WERI-Rb-1 (cell line): ENCODE measurements around the gene SYNRG.

Experiments used
- DNase-seq: peaks from one replicate; pipeline ENCODE4 v3.0.0-alpha.2; 2020
- H3K27ac ChIP-seq: fragments of 250-450 bp; sonication (Bioruptor Pico); 2 replicates; pipeline ENCODE4 v1.5.1; 2020; ENCODE audit warnings: mild to moderate bottlenecking, moderate library complexity
- H3K27me3 ChIP-seq: fragments of 250-450 bp; sonication (Bioruptor Pico); 2 replicates; pipeline ENCODE4 v1.5.1; 2021; ENCODE audit warnings: mild to moderate bottlenecking, low read depth, moderate library complexity; ENCODE audit not compliant: insufficient read depth, severe bottlenecking
- H3K36me3 ChIP-seq: fragments of 250-450 bp; sonication (Bioruptor Pico); 2 replicates; pipeline ENCODE4 v1.5.1; 2020; ENCODE audit warnings: mild to moderate bottlenecking, moderate library complexity
- H3K4me3 ChIP-seq: 2 replicates; pipeline ENCODE4 v1.5.1; 2011; ENCODE audit warnings: low read depth, mild to moderate bottlenecking, control low read depth, low read length
- H3K9me3 ChIP-seq: fragments of 250-450 bp; sonication (Bioruptor Pico); 2 replicates; pipeline ENCODE4 v1.5.1; 2021; ENCODE audit warnings: mild to moderate bottlenecking, moderate library complexity; ENCODE audit not compliant: severe bottlenecking
- TF ChIP-seq, protein P1 (sequence below): IDR thresholded peaks from 2 replicates; pipeline ENCODE4 v1.5.1; 2011; ENCODE audit warnings: low read depth, mild to moderate bottlenecking, control low read depth, inconsistent platforms, low read length

The SYNRG gene

GRCh38 chr17:37510056-37510455 lies 99.2 kb downstream of the SYNRG start:
- DNase-seq, result no peak
- H3K36me3 ChIP-seq, result peaks cover 29% of the 10 kb centered on the region
- no peaks in the 10 kb centered on the region for H3K9me3 ChIP-seq
- no peak overlapping the region for H3K4me3 ChIP-seq
- no peaks in the 10 kb centered on the region for H3K27me3 ChIP-seq
- TF ChIP-seq, protein P1, sequence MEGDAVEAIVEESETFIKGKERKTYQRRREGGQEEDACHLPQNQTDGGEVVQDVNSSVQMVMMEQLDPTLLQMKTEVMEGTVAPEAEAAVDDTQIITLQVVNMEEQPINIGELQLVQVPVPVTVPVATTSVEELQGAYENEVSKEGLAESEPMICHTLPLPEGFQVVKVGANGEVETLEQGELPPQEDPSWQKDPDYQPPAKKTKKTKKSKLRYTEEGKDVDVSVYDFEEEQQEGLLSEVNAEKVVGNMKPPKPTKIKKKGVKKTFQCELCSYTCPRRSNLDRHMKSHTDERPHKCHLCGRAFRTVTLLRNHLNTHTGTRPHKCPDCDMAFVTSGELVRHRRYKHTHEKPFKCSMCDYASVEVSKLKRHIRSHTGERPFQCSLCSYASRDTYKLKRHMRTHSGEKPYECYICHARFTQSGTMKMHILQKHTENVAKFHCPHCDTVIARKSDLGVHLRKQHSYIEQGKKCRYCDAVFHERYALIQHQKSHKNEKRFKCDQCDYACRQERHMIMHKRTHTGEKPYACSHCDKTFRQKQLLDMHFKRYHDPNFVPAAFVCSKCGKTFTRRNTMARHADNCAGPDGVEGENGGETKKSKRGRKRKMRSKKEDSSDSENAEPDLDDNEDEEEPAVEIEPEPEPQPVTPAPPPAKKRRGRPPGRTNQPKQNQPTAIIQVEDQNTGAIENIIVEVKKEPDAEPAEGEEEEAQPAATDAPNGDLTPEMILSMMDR, result no peak
- H3K27ac ChIP-seq, result no peak overlapping the region

GRCh38 chr17:37507111-37507510 lies 102.1 kb downstream of the SYNRG start:
- no peaks in the 10 kb centered on the region for H3K9me3 ChIP-seq

GRCh38 chr17:37506678-37507077 lies 102.5 kb downstream of the SYNRG start:
- DNase-seq, result peak; percentile 86
- H3K27ac ChIP-seq, result no peak overlapping the region; the same call in 1 of the 2 replicates
- TF ChIP-seq, protein P1, result peak; percentile 84

More at GRCh38 chr17:37507111-37507510, 102.1 kb downstream of the SYNRG start:
- DNase-seq, result no peak
- TF ChIP-seq, protein P1, result no peak
- H3K27ac ChIP-seq, result peak overlapping the region; percentile 13; the same call in 1 of the 2 replicates
- H3K36me3 ChIP-seq, result peaks cover 6% of the 10 kb centered on the region
- no peaks in the 10 kb centered on the region for H3K27me3 ChIP-seq
- H3K4me3 ChIP-seq, result no peak overlapping the region

DNA sequence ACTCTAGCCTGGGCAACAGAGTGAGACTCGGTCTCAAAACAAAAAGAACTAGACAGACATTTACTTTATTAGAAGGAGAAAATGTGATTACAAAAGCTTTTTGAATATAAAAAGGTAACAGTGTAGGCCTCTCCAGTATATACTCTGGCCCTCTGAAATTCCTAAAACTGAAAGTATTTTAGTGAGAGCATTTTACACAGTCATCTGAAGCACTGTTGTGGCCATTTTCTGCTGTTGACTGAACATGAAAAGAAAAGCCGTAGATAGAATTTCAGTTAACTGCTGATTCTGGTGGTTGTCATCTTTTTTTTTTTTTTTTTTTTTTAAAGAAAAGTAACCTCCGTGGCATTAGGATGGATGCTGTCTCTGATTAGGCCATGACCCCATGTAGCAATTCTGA lies 103.9 kb downstream of the SYNRG start:
- H3K4me3 ChIP-seq, result no peak overlapping the region
- H3K27ac ChIP-seq, result no peak overlapping the region
- DNase-seq, result no peak
- no peaks in the 10 kb centered on the region; the same call in 1 of the 2 replicates for H3K36me3 ChIP-seq
- H3K9me3 ChIP-seq, result no peaks in the 10 kb centered on the region
- TF ChIP-seq, protein P1, result no peak
- H3K27me3 ChIP-seq, result no peaks in the 10 kb centered on the region

More at GRCh38 chr17:37506678-37507077, 102.5 kb downstream of the SYNRG start:
- Histone ChIP-seq H3K27me3 (no peaks in the 10 kb centered on the region), H3K9me3 (no peaks in the 10 kb centered on the region), H3K4me3 (no peak overlapping the region), H3K36me3 (peaks cover 4% of the 10 kb centered on the region)

DNA sequence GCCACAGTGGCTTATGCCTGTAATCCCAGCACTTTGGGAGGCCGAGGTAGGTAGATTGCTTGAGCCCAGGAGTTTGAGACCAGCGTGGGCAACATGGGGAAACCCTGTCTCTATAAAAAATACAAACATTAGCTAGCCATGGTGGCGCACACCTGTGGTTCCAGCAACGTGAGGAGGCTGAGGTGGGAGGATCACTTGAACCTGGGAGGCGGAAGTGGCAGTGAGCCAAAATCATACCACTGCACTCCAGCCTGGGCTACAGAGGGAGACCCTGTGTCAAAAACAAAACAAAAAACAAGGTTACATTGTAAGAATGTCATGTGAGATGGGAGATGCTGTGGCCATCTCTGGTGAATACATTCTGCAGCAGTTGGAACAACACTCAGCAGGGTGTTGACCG lies 106.1 kb downstream of the SYNRG start:
- H3K27me3 ChIP-seq, result no peaks in the 10 kb centered on the region
- peaks cover 2% of the 10 kb centered on the region; the same call in 1 of the 2 replicates for H3K36me3 ChIP-seq
- TF ChIP-seq, protein P1, result no peak
- H3K27ac ChIP-seq, result no peak overlapping the region
- H3K4me3 ChIP-seq, result no peak overlapping the region
- DNase-seq, result no peak
- no peaks in the 10 kb centered on the region for H3K9me3 ChIP-seq
